HCT116 (cell line): ENCODE results near the gene ADAMTS3. TPM values are rescaled to one million over a fixed set of nuclear protein-coding genes. Genes with fewer than 3 reads are reported as not detected.

ENCODE experiments used
- ATAC-seq: fragments of 200-7000 bp; cut with Tn5 transposase; 2 replicates; pipeline ENCODE4 v1.9.1; 2020; ENCODE audit warnings: mild to moderate bottlenecking, moderate library complexity
- BruUV-seq: library from RNA; stranded (reverse); fragments of 400-500 nt; replicated peaks from 2 replicates; lab custom pipeline; 2021; lab: Mats Ljungman, UMichigan
- CTCF ChIA-PET: fragments of 300-600 bp; sonication (Branson Sonifier 250); formaldehyde crosslinking; loops from one replicate; lab custom pipeline; 2021; ENCODE audit warnings: antibody characterized with exemption; lab: Charles Lee
- POLR2A ChIA-PET: fragments of 300-600, 350-600 bp; sonication (Branson Sonifier 250); formaldehyde crosslinking; loops from one replicate; lab custom pipeline; 2021; ENCODE audit warnings: antibody characterized with exemption; lab: Charles Lee
- RAD21 ChIA-PET, 2 experiments: fragments of 300-600 bp; sonication (Branson Sonifier 250); formaldehyde crosslinking; loops; one replicate each; lab custom pipeline; 2023; ENCODE audit warnings: low total read pairs in 2 of 2; ENCODE audit not compliant: uncharacterized antibody in 2 of 2, unreplicated experiment in 2 of 2, low non-redundant PET in 1 of 2; lab: Charles Lee
- DNase-seq: peaks from one replicate; pipeline ENCODE4 v3.0.0-alpha.2; 2010; ENCODE audit warnings: low read depth, low spot score
- H2AFZ ChIP-seq: fragments of 200-600 bp; shearing (Covaris generic), sonication (generic); 2 replicates; pipeline ENCODE4 v1.6.1; 2017; ENCODE audit warnings: low read depth, mixed run types, mixed read lengths, antibody characterized with exemption, low read length; ENCODE audit not compliant: poor library complexity, severe bottlenecking
- H3K27ac ChIP-seq: 2 replicates; pipeline ENCODE4 v1.5.1; 2012; ENCODE audit warnings: low read depth, low read length
- H3K27me3 ChIP-seq: fragments of 200-600 bp; sonication (generic); 2 replicates; pipeline ENCODE4 v1.6.1; 2016; ENCODE audit warnings: mixed run types, low read length, mixed read lengths; ENCODE audit not compliant: insufficient read depth
- H3K36me3 ChIP-seq, 2 experiments: fragments of 200-500 bp in 1 of 2; fragments of 200-600 bp in 1 of 2; sonication (Bioruptor generic) in 1 of 2; sonication (generic) in 1 of 2; 2 replicates each; pipeline versions ENCODE4 v1.5.1 to v1.6.1; 2014 to 2016; ENCODE audit warnings: low read length in 2 of 2, inconsistent platforms in 1 of 2, mixed read lengths in 1 of 2, mixed run types in 1 of 2; ENCODE audit not compliant: insufficient read depth in 2 of 2, control insufficient read depth in 1 of 2
- H3K4me1 ChIP-seq, 2 experiments: fragments of 200-600 bp in 1 of 2; sonication (generic) in 1 of 2; 2 replicates each; pipeline versions ENCODE4 v1.5.1 to v1.6.1; 2012 to 2017; ENCODE audit warnings: low read length in 2 of 2, inconsistent platforms in 1 of 2, mild to moderate bottlenecking in 1 of 2, mixed read lengths in 1 of 2, mixed run types in 1 of 2, moderate library complexity in 1 of 2; ENCODE audit not compliant: insufficient read depth in 2 of 2, control insufficient read depth in 1 of 2
- H3K4me2 ChIP-seq: fragments of 200-600 bp; sonication (generic); 2 replicates; pipeline ENCODE4 v1.6.1; 2017; ENCODE audit warnings: mixed run types, low read length, mixed read lengths
- H3K4me3 ChIP-seq, 2 experiments: fragments of 200-600 bp in 1 of 2; sonication (generic) in 1 of 2; replicated peaks in 1 of 2; 2 replicates each; pipeline ENCODE4 v1.5.1; 2011 to 2016; ENCODE audit warnings: low read length in 2 of 2, control low read depth in 1 of 2, low read depth in 1 of 2, mild to moderate bottlenecking in 1 of 2, mixed read lengths in 1 of 2, mixed run types in 1 of 2
- H3K79me2 ChIP-seq: fragments of 200-600 bp; sonication (generic); 2 replicates; pipeline ENCODE4 v1.6.1; 2017; ENCODE audit warnings: mild to moderate bottlenecking, mixed run types, low read length, moderate library complexity, mixed read lengths; ENCODE audit not compliant: insufficient read depth
- H3K9ac ChIP-seq: fragments of 200-600 bp; sonication (generic); 2 replicates; pipeline ENCODE4 v1.6.1; 2016; ENCODE audit warnings: low read length, mixed read lengths
- H3K9me2 ChIP-seq: fragments of 200-600 bp; sonication (generic), shearing (Covaris generic); 2 replicates; pipeline ENCODE4 v1.6.1; 2017; ENCODE audit warnings: mixed run types, mild to moderate bottlenecking, moderate library complexity; ENCODE audit not compliant: insufficient read depth
- H3K9me3 ChIP-seq, 2 experiments: fragments of 200-500 bp in 1 of 2; fragments of 200-600 bp in 1 of 2; sonication (Bioruptor generic) in 1 of 2; sonication (generic) in 1 of 2; 2 replicates each; pipeline ENCODE4 v1.6.1; 2014 to 2017; ENCODE audit warnings: low read length in 2 of 2, mixed read lengths in 2 of 2, inconsistent platforms in 1 of 2, low read depth in 1 of 2, mild to moderate bottlenecking in 1 of 2, mixed run types in 1 of 2, moderate library complexity in 1 of 2; ENCODE audit not compliant: control insufficient read depth in 1 of 2, insufficient read depth in 1 of 2
- H4K20me1 ChIP-seq: fragments of 200-600 bp; sonication (generic), shearing (Covaris generic); 2 replicates; pipeline ENCODE4 v1.6.1; 2017; ENCODE audit warnings: mixed run types, mild to moderate bottlenecking, moderate library complexity; ENCODE audit not compliant: insufficient read depth
- CBX3 ChIP-seq: IDR thresholded peaks from 2 replicates; pipeline ENCODE4 v1.6.1; 2012; ENCODE audit warnings: low read depth
- EGR1 ChIP-seq: IDR thresholded peaks from 2 replicates; pipeline ENCODE4 v1.6.1; 2012; ENCODE audit warnings: low read depth
- ELF1 ChIP-seq: IDR thresholded peaks from 2 replicates; pipeline ENCODE4 v1.6.1; 2012; ENCODE audit warnings: low read depth, borderline replicate concordance
- EZH2 ChIP-seq: fragments of 200-600 bp; sonication (generic); IDR thresholded peaks from 2 replicates; pipeline ENCODE4 v1.6.1; 2017; ENCODE audit warnings: antibody characterized with exemption, mixed run types
- EZH2phosphoT487 ChIP-seq: fragments of 200-600 bp; IDR thresholded peaks from 2 replicates; pipeline ENCODE4 v1.6.1; 2018; ENCODE audit warnings: antibody characterized with exemption, borderline replicate concordance
- RAD21 ChIP-seq: IDR thresholded peaks from 2 replicates; pipeline ENCODE4 v1.6.1; 2012; ENCODE audit warnings: low read depth, mild to moderate bottlenecking
- YY1 ChIP-seq: IDR thresholded peaks from 2 replicates; pipeline ENCODE4 v1.6.1; 2011; ENCODE audit warnings: low read length, low read depth, moderate library complexity, mild to moderate bottlenecking; ENCODE audit not compliant: insufficient replicate concordance; ENCODE audit errors: extremely low read depth
- ZFX ChIP-seq: fragments of 450-650 bp; IDR thresholded peaks from 2 replicates; pipeline ENCODE4 v1.6.1; 2017
- ZNF274 ChIP-seq: fragments of 200-500 bp; sonication (Bioruptor generic); IDR thresholded peaks from 2 replicates; pipeline ENCODE4 v1.6.1; 2014; ENCODE audit warnings: mild to moderate bottlenecking, low read depth, low read length, inconsistent platforms
- intact Hi-C: fragments of 100-400 bp; cut with micrococcal nuclease; formaldehyde crosslinking; loops from 2 replicates; pipeline ENCODE4 v1.10.0; 2022
- total RNA-seq: library from RNA; stranded (reverse); gene quantifications from one replicate; pipeline ENCODE4 v1.2.1, GENCODE V29; 2021; ENCODE audit not compliant: unreplicated experiment
- TF ChIP-seq, protein P1 (sequence below), 3 experiments: fragments of 200-600 bp in 1 of 3; sonication (generic) in 1 of 3; IDR thresholded peaks in 2 of 3; conservative IDR thresholded peaks in 1 of 3; 2 replicates each; pipeline ENCODE4 v1.5.1; 2012 to 2017; ENCODE audit warnings: low read depth in 2 of 3, low read length in 2 of 3, antibody characterized with exemption in 1 of 3, borderline replicate concordance in 1 of 3, control low read depth in 1 of 3, mild to moderate bottlenecking in 1 of 3, mixed read lengths in 1 of 3, mixed run types in 1 of 3, moderate library complexity in 1 of 3; ENCODE audit not compliant: insufficient read depth in 1 of 3
- TF ChIP-seq, protein P2 (sequence below): IDR thresholded peaks from 2 replicates; pipeline ENCODE4 v1.6.1; 2012; ENCODE audit warnings: low read depth
- TF ChIP-seq, protein P3 (sequence below): IDR thresholded peaks from 2 replicates; pipeline ENCODE4 v1.6.1; 2011; ENCODE audit warnings: mild to moderate bottlenecking, low read length, moderate library complexity; ENCODE audit not compliant: insufficient replicate concordance; ENCODE audit errors: extremely low read depth

ADAMTS3 gene
- total RNA-seq, 1 experiment from 2014 or later, result not detected

DNA sequence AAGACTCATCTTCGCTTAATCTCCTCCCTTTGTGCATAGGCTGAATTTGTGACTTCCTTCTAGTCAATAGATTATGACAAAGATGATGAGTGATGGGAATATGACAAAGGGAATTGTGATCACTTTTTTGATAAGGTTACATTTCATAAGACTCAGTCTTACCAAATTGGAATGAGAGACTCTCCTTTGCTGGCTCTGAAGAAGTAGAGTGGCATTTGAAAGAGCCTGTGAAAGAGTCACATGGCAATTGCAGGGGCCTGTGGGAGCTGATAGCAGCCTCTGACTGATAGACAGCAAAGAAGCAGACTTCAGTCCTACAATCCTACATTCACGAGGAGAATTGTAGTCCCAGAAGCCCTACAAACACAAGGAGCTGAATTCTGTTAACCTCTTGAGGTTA, 44.9 kb upstream of the ADAMTS3 start:
- POLR2A ChIA-PET, result no interaction called here
- RAD21 ChIA-PET, result no interaction called here
- no TSS peak for BruUV-seq
- Histone ChIP-seq H2AFZ (no peak overlapping the region), H3K27me3 (no peaks in the 10 kb centered on the region), H3K9me2 (no peaks in the 10 kb centered on the region)
- TF ChIP-seq, protein P1, sequence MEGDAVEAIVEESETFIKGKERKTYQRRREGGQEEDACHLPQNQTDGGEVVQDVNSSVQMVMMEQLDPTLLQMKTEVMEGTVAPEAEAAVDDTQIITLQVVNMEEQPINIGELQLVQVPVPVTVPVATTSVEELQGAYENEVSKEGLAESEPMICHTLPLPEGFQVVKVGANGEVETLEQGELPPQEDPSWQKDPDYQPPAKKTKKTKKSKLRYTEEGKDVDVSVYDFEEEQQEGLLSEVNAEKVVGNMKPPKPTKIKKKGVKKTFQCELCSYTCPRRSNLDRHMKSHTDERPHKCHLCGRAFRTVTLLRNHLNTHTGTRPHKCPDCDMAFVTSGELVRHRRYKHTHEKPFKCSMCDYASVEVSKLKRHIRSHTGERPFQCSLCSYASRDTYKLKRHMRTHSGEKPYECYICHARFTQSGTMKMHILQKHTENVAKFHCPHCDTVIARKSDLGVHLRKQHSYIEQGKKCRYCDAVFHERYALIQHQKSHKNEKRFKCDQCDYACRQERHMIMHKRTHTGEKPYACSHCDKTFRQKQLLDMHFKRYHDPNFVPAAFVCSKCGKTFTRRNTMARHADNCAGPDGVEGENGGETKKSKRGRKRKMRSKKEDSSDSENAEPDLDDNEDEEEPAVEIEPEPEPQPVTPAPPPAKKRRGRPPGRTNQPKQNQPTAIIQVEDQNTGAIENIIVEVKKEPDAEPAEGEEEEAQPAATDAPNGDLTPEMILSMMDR (IDR thresholded peaks at IDR 0.05 in 2 of 3, conservative IDR thresholded peaks at IDR 0.05 in 1 of 3; ENCODE audit: borderline replicate concordance in 1 of 3, insufficient read depth in 1 of 3, low read depth in 2 of 3, low read length in 2 of 3), result no peak
- TF ChIP-seq EZH2, result no peak
- TF ChIP-seq, all 23 proteins: peak for 0
- no peak overlapping the region for H3K27ac ChIP-seq
- no peak for DNase-seq
- no peak overlapping the region for H3K9ac ChIP-seq
- H3K79me2 ChIP-seq, result no peaks in the 10 kb centered on the region
- H3K4me1 ChIP-seq, result no peaks in the 10 kb centered on the region
- ATAC-seq, result no peak
- H3K4me3 ChIP-seq, result no peak overlapping the region
- H3K36me3 ChIP-seq, result no peaks in the 10 kb centered on the region
- intact Hi-C loops, result no loop called here
- peaks cover 0 to 22% of the 10 kb centered on the region in 2 experiments; a peak in 2 of 4 replicates for H3K9me3 ChIP-seq
- no peak overlapping the region for H3K4me2 ChIP-seq
- H4K20me1 ChIP-seq, result no peaks in the 10 kb centered on the region; the same call in 1 of the 2 replicates
- CTCF ChIA-PET, result no interaction called here

DNA sequence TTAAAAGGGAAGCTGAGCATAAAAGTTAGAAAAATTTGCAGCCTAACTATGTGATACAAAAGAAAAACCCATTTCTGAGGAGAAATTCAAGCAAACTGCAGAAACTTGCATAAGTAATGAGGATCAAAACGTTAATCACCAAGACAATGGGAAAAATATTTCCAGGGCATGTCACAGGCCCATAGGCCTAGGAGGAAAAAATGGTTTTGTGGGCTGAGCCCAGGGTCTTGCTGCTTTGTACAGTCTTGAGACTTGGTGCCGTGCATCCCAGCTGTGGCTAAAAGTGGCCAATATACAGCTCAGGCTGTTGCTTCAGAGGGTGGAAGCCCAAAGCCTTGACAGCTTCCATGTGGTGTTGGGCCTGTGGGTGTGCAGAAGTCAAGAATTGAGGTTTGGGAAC, 37.7 kb upstream of the ADAMTS3 start:
- Histone ChIP-seq H3K4me1 (no peaks in the 10 kb centered on the region), H3K9me3 (peaks cover 0 to 5% of the 10 kb centered on the region in 2 experiments; a peak in 3 of 4 replicates), H4K20me1 (no peaks in the 10 kb centered on the region; the same call in 1 of the 2 replicates), H3K4me2 (no peak overlapping the region), H3K36me3 (no peaks in the 10 kb centered on the region), H3K4me3 (no peak overlapping the region), H2AFZ (no peak overlapping the region), H3K9me2 (no peaks in the 10 kb centered on the region), H3K27ac (no peak overlapping the region), H3K27me3 (no peaks in the 10 kb centered on the region), H3K79me2 (no peaks in the 10 kb centered on the region), H3K9ac (no peak overlapping the region)
- no TSS peak for BruUV-seq
- DNase-seq (no peak), ATAC-seq (no peak)
- intact Hi-C loops, result no loop called here
- POLR2A ChIA-PET, result no interaction called here
- CTCF ChIA-PET, result no interaction called here
- RAD21 ChIA-PET, result no interaction called here
- TF ChIP-seq ELF1 (no peak), EGR1 (no peak), RAD21 (no peak), ZNF274 (no peak), EZH2phosphoT487 (no peak), CBX3 (no peak), EZH2 (no peak), YY1 (no peak), ZFX (no peak)
- TF ChIP-seq, protein P2, sequence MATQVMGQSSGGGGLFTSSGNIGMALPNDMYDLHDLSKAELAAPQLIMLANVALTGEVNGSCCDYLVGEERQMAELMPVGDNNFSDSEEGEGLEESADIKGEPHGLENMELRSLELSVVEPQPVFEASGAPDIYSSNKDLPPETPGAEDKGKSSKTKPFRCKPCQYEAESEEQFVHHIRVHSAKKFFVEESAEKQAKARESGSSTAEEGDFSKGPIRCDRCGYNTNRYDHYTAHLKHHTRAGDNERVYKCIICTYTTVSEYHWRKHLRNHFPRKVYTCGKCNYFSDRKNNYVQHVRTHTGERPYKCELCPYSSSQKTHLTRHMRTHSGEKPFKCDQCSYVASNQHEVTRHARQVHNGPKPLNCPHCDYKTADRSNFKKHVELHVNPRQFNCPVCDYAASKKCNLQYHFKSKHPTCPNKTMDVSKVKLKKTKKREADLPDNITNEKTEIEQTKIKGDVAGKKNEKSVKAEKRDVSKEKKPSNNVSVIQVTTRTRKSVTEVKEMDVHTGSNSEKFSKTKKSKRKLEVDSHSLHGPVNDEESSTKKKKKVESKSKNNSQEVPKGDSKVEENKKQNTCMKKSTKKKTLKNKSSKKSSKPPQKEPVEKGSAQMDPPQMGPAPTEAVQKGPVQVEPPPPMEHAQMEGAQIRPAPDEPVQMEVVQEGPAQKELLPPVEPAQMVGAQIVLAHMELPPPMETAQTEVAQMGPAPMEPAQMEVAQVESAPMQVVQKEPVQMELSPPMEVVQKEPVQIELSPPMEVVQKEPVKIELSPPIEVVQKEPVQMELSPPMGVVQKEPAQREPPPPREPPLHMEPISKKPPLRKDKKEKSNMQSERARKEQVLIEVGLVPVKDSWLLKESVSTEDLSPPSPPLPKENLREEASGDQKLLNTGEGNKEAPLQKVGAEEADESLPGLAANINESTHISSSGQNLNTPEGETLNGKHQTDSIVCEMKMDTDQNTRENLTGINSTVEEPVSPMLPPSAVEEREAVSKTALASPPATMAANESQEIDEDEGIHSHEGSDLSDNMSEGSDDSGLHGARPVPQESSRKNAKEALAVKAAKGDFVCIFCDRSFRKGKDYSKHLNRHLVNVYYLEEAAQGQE, result no peak
- TF ChIP-seq, protein P3, sequence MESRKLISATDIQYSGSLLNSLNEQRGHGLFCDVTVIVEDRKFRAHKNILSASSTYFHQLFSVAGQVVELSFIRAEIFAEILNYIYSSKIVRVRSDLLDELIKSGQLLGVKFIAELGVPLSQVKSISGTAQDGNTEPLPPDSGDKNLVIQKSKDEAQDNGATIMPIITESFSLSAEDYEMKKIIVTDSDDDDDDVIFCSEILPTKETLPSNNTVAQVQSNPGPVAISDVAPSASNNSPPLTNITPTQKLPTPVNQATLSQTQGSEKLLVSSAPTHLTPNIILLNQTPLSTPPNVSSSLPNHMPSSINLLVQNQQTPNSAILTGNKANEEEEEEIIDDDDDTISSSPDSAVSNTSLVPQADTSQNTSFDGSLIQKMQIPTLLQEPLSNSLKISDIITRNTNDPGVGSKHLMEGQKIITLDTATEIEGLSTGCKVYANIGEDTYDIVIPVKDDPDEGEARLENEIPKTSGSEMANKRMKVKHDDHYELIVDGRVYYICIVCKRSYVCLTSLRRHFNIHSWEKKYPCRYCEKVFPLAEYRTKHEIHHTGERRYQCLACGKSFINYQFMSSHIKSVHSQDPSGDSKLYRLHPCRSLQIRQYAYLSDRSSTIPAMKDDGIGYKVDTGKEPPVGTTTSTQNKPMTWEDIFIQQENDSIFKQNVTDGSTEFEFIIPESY, result no peak
